Measurements from ENCODE around the gene ACCSL. TPM values are rescaled to one million over a fixed set of nuclear protein-coding genes. Genes with fewer than 3 reads are reported as not detected.

The ACCSL gene
- total RNA-seq, 3 donors from 2014 or later, result not detected

DNA sequence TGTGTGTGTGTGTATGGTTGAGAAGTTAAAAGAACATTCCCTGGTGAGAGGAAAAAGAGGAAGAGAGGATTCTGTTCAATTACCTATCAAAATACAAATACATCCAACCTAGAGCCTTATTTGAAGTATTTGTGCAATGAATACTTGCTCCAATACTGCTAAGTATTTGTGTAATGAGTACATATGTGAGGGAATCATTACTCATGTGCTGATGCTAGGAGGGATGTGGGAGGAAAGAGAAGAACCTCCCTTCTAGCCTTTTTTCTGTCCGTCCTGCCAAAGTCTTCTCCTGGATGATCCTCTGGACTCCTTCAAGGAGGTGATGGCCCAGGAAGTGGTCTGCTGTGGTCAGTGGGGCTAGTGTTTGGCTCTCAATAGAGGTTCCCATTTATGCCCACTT is 36.0 kb upstream of the ACCSL start:
- peaks cover 3% of the 10 kb centered on the region for H3K27me3 Mint-ChIP-seq (ENCODE audit: low read depth)
- no peaks in the 10 kb centered on the region for H3K4me1 Mint-ChIP-seq (ENCODE audit: low read depth)
- DNase-seq, result no peak
- ATAC-seq, result no peak
- no peaks in the 10 kb centered on the region for H3K36me3 Mint-ChIP-seq (ENCODE audit: insufficient read depth)
- H3K4me3 Mint-ChIP-seq, result no peak overlapping the region
- no peaks in the 10 kb centered on the region for H3K9me3 Mint-ChIP-seq

DNA sequence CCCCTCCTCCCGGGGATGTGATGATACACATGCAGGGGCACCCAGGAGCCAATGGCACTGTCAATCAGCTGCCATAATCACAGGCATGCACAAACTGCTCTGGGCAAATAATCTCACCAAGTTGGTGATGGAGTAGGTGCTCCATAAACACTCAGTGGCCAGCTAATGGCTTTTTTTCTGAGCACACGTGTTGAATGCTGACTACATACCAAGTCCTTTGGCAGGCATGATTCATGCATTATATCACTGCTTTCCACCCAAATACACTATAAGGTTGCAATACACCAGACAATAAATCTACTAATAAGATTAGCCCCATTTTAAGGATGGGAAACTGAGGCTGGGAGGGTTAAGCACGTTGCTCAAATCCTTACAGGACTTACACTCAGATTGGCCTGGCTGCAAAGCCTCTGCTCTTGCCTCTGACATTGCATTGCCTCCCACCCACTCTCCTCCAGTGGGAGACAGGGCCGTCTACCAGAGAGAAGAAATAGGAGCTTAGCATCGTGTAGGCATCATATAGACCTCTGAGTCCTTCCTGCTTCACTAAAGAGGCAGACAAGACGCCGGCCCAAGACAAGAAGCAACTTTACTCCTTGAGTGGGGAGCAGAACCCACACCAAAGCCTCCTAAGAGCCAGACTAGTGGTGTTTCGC is 32.7 kb upstream of the ACCSL start:
- peaks cover 3% of the 10 kb centered on the region for H3K27me3 Mint-ChIP-seq (ENCODE audit: low read depth)
- H3K9me3 Mint-ChIP-seq, result no peaks in the 10 kb centered on the region
- no peaks in the 10 kb centered on the region for H3K36me3 Mint-ChIP-seq (ENCODE audit: insufficient read depth)
- no peaks in the 10 kb centered on the region for H3K4me1 Mint-ChIP-seq (ENCODE audit: low read depth)
- no peak for ATAC-seq
- DNase-seq, result no peak
- no peak overlapping the region for H3K4me3 Mint-ChIP-seq

DNA sequence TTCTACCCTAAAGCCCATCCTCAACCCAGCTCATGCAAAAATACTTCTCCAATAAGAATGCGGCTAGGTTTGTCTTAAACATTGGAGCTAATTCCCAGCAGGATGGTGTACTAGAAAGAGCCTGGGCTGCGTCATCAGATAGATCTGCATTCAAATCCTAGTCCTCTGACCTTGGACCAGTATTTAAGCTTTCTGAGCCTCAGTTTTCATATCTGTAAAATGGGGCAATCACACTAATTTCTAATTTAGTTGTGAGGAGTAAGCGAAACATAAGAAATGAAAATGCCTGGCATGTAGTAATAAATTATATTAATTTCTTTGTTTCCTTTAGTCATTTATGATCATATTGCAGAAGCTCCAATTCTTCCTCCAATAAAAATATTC is 32.2 kb upstream of the ACCSL start:
- Mint-ChIP-seq H3K27me3 (ENCODE audit: low read depth) (peaks cover 3% of the 10 kb centered on the region), H3K9me3 (no peaks in the 10 kb centered on the region), H3K4me3 (no peak overlapping the region), H3K36me3 (ENCODE audit: insufficient read depth) (no peaks in the 10 kb centered on the region), H3K4me1 (ENCODE audit: low read depth) (no peaks in the 10 kb centered on the region)
- no peak for DNase-seq
- no peak for ATAC-seq

DNA sequence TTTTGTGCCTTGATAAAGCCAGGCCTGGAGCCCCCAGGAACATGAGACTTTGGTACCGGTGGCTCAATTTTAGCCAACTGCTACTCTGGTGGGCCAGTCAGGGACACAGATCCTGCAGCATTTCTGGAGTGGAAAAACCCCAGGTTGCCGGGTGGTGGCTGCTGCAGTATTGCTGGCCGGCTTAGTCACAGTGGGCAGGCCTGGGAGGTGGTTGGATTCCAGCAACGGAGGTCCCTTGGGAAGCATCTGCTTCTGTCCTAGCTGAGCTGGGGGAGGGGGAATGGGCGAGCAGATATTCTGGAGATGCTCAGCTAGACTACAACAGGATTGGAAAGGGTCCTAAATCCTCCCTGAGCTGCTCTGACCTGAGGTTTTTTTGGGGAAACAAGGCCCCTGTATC is 31.6 kb upstream of the ACCSL start:
- no peak for DNase-seq
- Mint-ChIP-seq H3K27me3 (ENCODE audit: low read depth) (peaks cover 3% of the 10 kb centered on the region), H3K36me3 (ENCODE audit: insufficient read depth) (no peaks in the 10 kb centered on the region), H3K4me3 (no peak overlapping the region), H3K4me1 (ENCODE audit: low read depth) (no peaks in the 10 kb centered on the region), H3K9me3 (no peaks in the 10 kb centered on the region)
- no peak for ATAC-seq

DNA sequence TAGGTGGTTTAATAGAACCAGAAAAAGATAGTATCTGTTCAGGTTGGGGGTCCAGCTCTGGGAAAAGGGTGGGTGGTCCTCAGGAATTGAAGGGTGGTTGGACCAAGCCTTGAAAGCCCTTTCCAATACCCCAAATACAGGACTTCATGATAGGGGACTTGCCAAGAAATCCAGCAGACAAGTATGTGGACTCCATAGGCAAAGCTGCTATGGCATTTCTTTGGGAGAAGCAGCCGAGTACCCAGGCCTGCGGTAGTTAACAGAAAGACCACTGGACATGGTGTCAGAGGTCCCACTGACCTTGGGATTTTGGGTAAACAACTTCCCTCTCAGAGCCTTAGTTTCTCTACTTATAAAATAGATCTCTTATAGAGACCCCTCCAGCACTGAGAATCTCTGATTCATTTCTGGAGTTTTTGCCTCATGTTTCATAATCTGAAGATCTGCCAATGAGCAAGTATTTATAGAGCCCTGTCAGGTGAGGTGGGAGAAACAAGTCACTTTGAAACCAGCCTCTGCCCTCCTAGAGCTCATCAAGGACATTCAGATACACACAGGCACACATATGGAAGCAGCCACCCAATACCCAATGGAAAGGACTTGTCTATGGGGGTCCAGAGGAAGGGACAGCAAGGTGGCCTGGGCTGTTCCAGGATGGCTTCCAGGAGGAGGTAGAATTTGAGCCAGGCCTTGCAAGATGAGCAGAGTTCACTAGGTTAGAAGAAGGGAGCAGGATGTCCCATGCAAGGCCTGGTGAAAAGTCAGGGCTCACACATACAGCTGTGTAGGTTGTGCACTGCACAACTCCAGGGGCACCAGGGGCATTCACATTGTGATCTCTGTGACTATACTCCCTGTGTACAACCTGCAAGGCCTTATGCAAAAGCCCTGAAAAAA is 31.0 kb upstream of the ACCSL start:
- Mint-ChIP-seq H3K36me3 (ENCODE audit: insufficient read depth) (no peaks in the 10 kb centered on the region), H3K9me3 (no peaks in the 10 kb centered on the region), H3K4me1 (ENCODE audit: low read depth) (no peaks in the 10 kb centered on the region), H3K4me3 (no peak overlapping the region), H3K27me3 (ENCODE audit: low read depth) (no peaks in the 10 kb centered on the region)
- ATAC-seq (no peak), DNase-seq (no peak)

DNA sequence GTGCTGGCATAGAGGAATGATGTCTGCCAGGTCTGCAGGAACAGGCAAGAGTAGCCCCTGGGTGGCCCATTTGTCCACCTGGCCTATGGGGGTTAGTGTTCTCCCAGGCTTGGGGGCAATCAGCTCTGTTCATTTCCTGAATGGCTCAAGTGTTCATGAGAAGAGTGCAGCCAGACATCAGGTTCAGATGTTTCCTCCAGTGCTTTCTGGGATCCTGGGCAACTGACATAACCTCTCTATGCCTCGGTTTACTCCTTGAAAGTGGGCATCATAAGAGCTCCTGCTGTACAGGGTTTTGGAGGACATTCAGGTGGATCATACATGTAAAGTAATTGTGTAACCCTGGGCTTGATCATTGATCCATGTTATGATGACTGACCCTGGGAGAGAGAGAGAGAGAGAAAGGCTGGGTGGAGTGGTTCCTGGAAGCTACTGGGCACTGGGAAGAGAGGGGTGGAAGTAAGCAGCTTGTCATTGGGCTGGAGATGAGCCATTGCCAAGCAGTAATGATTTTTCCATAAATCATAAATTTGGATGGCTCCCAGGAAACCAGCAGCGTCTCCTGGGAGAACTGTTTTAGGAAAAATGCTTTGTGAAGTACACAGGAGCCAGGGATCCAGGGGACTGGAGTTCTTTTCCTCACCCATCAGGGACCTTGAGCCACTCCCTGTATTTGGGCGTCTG is 30.2 kb upstream of the ACCSL start:
- H3K4me3 Mint-ChIP-seq, result no peak overlapping the region
- DNase-seq (no peak), ATAC-seq (no peak)
- H3K9me3 Mint-ChIP-seq, result peaks cover 2% of the 10 kb centered on the region
- H3K36me3 Mint-ChIP-seq (ENCODE audit: insufficient read depth), result no peaks in the 10 kb centered on the region
- no peaks in the 10 kb centered on the region for H3K4me1 Mint-ChIP-seq (ENCODE audit: low read depth)
- H3K27me3 Mint-ChIP-seq (ENCODE audit: low read depth), result peaks cover 4% of the 10 kb centered on the region

DNA sequence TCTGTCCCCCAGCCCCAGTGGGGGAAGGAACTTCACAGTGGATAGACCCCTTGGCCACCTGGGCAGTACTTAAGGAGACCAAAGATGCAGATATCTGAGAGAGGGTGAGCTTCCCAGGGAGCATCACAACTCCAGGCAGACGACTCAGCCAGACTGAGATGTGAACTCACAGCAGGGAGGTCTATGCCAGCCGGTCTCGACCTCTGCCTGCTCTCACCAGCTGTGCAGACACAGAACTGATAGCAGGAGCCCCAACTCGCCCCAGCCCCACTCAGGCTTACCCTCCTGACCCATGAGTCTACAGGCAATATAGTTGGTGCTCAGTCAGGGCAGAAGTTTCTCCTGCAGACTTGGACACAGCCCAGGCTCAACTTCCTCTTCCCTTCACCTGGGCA is 29.7 kb upstream of the ACCSL start:
- DNase-seq (no peak), ATAC-seq (no peak)
- Mint-ChIP-seq H3K36me3 (ENCODE audit: insufficient read depth) (no peaks in the 10 kb centered on the region), H3K27me3 (ENCODE audit: low read depth) (peaks cover 6% of the 10 kb centered on the region), H3K4me1 (ENCODE audit: low read depth) (no peaks in the 10 kb centered on the region), H3K9me3 (peaks cover 4% of the 10 kb centered on the region), H3K4me3 (no peak overlapping the region)

DNA sequence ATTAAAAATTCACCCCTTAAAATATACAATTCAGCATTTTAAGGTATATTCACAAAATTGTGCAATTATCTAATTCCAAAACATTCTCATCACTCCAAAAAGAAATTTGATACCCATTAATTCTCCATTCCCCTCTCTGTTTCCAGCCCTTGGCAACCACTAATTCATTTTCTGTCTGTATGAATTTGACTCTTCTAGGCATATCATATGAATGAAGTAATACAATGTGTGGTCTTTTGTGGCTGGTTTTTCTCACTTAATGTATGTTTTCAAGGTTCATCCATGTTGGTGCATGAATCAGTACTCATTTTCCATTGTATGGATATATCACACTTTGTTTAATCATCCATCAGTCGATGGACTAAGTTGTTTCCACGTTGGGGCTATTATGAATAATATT is 29.0 kb upstream of the ACCSL start:
- no peak for DNase-seq
- no peak overlapping the region for H3K4me3 Mint-ChIP-seq
- H3K4me1 Mint-ChIP-seq (ENCODE audit: low read depth), result no peaks in the 10 kb centered on the region
- ATAC-seq, result no peak
- H3K27me3 Mint-ChIP-seq (ENCODE audit: low read depth), result peaks cover 9% of the 10 kb centered on the region
- no peaks in the 10 kb centered on the region for H3K36me3 Mint-ChIP-seq (ENCODE audit: insufficient read depth)
- H3K9me3 Mint-ChIP-seq, result peaks cover 4% of the 10 kb centered on the region

DNA sequence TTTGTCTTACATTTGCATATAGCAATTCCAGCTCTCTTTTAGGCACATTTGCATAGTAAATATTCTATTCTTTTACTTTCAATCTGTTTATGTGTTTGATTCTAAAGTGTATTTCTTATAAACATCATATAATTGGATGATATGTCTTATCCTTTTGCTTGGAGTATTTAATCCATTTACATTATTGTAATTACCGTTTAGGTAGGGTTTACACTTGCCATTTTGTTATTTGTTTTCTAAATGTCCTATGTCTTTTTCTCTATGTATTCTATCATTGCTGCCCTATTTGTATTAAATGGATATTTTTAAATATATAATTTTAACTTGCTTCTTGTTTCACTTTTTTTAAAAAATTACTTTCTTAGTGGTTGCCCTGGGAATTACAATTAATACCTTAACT is 22.8 kb upstream of the ACCSL start:
- Mint-ChIP-seq H3K36me3 (ENCODE audit: insufficient read depth) (no peaks in the 10 kb centered on the region), H3K9me3 (peaks cover 10% of the 10 kb centered on the region), H3K4me1 (ENCODE audit: low read depth) (no peaks in the 10 kb centered on the region), H3K4me3 (no peak overlapping the region), H3K27me3 (ENCODE audit: low read depth) (peaks cover 26% of the 10 kb centered on the region)
- ATAC-seq (no peak), DNase-seq (no peak)

DNA sequence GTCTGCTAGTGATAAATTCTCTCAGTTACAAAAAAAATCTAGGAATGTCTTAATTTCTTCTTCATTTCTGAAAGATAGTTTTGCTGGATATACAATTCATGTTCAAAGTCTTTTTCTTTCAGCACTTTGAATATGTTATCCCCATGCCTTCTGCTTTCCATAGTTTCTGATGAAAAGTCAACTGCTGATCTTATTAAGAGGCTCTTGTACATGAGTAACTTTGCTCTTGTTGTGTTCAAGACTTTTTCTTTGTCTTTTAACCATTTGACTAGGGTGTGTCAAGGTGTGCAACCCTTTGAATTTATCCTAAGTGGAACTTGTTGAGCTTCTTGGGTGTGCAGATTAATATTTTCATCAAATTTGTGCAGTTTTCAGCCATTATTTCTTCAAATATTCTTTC is 22.1 kb upstream of the ACCSL start:
- ATAC-seq (no peak), DNase-seq (no peak)
- Mint-ChIP-seq H3K4me3 (no peak overlapping the region), H3K27me3 (ENCODE audit: low read depth) (peaks cover 28% of the 10 kb centered on the region), H3K36me3 (ENCODE audit: insufficient read depth) (no peaks in the 10 kb centered on the region), H3K9me3 (peaks cover 10% of the 10 kb centered on the region), H3K4me1 (ENCODE audit: low read depth) (no peaks in the 10 kb centered on the region)

DNA sequence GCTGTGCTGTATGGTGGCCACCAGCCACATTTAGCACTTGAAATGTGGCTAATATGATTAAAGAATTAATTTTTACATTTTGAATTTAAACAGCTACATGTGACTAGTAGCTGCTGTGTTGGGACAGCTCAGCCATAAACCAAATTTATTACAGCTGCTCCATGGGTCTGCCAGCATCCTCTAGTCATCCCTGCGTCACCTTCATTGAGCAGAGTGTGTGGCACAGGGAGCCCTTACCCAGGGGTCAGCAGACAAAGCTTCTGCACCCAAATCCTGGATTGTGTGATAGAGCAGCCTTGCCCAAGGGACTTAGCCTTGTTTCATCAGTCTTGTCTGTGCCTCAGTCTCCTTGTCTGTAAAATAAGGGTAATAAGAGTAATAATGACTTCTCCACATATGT is 19.4 kb upstream of the ACCSL start:
- no peaks in the 10 kb centered on the region for H3K36me3 Mint-ChIP-seq (ENCODE audit: insufficient read depth)
- peaks cover 32% of the 10 kb centered on the region for H3K27me3 Mint-ChIP-seq (ENCODE audit: low read depth)
- H3K4me3 Mint-ChIP-seq, result no peak overlapping the region
- no peak for DNase-seq
- peaks cover 6% of the 10 kb centered on the region for H3K9me3 Mint-ChIP-seq
- no peaks in the 10 kb centered on the region for H3K4me1 Mint-ChIP-seq (ENCODE audit: low read depth)
- no peak for ATAC-seq

DNA sequence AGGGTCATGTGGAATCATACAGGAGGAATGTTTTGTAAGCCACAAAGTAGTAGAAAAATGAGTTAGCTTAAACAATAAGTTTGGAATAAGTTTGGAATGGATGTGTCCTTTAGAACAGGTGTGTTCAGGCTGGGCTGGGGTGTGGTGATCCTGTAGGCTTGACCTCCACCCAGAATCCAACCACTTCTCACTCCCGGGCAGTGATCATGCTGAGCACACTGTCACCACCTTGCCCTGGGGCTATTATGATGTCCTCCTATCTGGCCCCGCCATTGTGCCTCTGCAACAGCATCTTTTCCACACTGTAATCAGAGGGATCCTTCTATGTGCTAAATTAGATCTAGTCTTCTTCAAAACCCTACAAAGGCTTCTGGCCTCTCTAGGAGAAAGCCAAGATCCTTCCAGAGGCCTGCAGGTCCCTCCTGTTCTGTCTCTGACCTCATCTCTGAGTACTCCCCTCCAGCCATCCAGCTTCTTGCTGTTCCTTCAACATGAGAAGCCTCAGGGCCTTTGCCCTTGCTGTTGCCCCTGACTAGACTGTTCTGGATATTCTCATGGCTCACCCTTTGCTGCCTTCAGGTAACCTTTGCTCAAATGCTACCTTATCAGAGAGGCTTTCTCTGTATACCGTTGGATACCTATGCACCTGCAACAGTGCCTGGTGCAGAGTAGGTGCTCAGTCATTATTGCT is 18.8 kb upstream of the ACCSL start:
- ATAC-seq (no peak), DNase-seq (no peak)
- H3K4me3 Mint-ChIP-seq, result no peak overlapping the region
- peaks cover 32% of the 10 kb centered on the region for H3K27me3 Mint-ChIP-seq (ENCODE audit: low read depth)
- no peaks in the 10 kb centered on the region for H3K4me1 Mint-ChIP-seq (ENCODE audit: low read depth)
- no peaks in the 10 kb centered on the region for H3K36me3 Mint-ChIP-seq (ENCODE audit: insufficient read depth)
- peaks cover 6% of the 10 kb centered on the region for H3K9me3 Mint-ChIP-seq

DNA sequence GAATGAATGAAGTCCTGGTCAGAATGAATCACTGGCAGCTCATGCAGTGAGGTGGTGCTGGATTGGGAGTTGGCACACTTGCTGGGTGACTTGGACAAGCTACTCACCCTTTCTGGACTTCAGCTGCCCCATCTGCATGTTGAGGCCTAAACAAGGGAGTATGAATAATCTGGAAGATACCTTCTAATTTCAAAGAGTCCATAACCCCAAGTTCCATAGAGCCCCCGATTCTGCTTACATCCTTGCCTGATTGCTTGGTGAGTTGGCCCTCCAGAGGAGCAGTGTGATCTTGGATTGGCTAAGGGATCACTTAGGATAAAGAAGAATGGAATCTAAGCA is 18.3 kb upstream of the ACCSL start:
- no peaks in the 10 kb centered on the region for H3K4me1 Mint-ChIP-seq (ENCODE audit: low read depth)
- H3K36me3 Mint-ChIP-seq (ENCODE audit: insufficient read depth), result no peaks in the 10 kb centered on the region
- H3K27me3 Mint-ChIP-seq (ENCODE audit: low read depth), result peaks cover 32% of the 10 kb centered on the region
- no peak overlapping the region for H3K4me3 Mint-ChIP-seq
- peaks cover 6% of the 10 kb centered on the region for H3K9me3 Mint-ChIP-seq
- no peak for ATAC-seq
- no peak for DNase-seq

Data from activated T-cell treated with anti-CD3 and anti-CD28 coated beads, Interleukin-2, amount 50 U/mL, for 4 hours (primary cell).